ENCODE data around the gene HNRNPUL2. TPM values are rescaled to one million over a fixed set of nuclear protein-coding genes. Genes with fewer than 3 reads are reported as not detected.

Gene HNRNPUL2
- polyA plus RNA-seq, 1 donor, result 65.1 TPM

- Histone ChIP-seq H3K27me3 (ENCODE audit: control insufficient read depth, insufficient read depth, low read length) (no peaks in the 10 kb centered on the region), H3K27ac (ENCODE audit: low read length) (peak overlapping the region; percentile 90), H3K4me1 (ENCODE audit: control insufficient read depth, insufficient read depth, low read length) (no peaks in the 10 kb centered on the region), H3K36me3 (ENCODE audit: control insufficient read depth, insufficient read depth, low read length) (peaks cover 13% of the 10 kb centered on the region), H3K9me3 (ENCODE audit: control insufficient read depth, low read depth, low read length) (no peaks in the 10 kb centered on the region), H3K4me3 (ENCODE audit: low read length) (peak overlapping the region; percentile 66)
- WGBS (ENCODE audit: insufficient coverage, low lambda C conversion rate), result no CpG with 5 or more reads among the region's 20 CpGs
- peak; percentile 95 to 99 for DNase-seq
Measured at GRCh38 chr11:62727872-62728170, 564 bp upstream of the HNRNPUL2 start.

DNA sequence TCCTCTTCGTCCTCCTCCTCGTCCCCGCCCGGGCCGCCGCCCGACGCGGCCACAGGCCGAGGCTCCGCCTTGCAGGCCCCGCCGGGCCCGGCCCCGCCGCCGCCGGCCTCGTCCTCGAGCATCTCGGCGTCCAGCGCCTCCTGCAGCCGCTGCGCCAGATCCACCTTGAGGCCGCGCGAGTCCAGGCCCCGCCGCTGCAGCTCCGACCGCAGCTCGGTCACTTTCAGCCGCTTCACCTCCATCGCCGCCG is 417 bp downstream of the HNRNPUL2 start:
- Histone ChIP-seq H3K36me3 (ENCODE audit: control insufficient read depth, insufficient read depth, low read length) (peaks cover 23% of the 10 kb centered on the region), H3K9me3 (ENCODE audit: control insufficient read depth, low read depth, low read length) (no peaks in the 10 kb centered on the region), H3K27ac (ENCODE audit: low read length) (peak overlapping the region; percentile 90), H3K4me1 (ENCODE audit: control insufficient read depth, insufficient read depth, low read length) (no peaks in the 10 kb centered on the region), H3K4me3 (ENCODE audit: low read length) (peak overlapping the region; percentile 66), H3K27me3 (ENCODE audit: control insufficient read depth, insufficient read depth, low read length) (no peaks in the 10 kb centered on the region)
- DNase-seq, result no peak
- no CpG with 5 or more reads among the region's 37 CpGs for WGBS (ENCODE audit: insufficient coverage, low lambda C conversion rate)

DNA sequence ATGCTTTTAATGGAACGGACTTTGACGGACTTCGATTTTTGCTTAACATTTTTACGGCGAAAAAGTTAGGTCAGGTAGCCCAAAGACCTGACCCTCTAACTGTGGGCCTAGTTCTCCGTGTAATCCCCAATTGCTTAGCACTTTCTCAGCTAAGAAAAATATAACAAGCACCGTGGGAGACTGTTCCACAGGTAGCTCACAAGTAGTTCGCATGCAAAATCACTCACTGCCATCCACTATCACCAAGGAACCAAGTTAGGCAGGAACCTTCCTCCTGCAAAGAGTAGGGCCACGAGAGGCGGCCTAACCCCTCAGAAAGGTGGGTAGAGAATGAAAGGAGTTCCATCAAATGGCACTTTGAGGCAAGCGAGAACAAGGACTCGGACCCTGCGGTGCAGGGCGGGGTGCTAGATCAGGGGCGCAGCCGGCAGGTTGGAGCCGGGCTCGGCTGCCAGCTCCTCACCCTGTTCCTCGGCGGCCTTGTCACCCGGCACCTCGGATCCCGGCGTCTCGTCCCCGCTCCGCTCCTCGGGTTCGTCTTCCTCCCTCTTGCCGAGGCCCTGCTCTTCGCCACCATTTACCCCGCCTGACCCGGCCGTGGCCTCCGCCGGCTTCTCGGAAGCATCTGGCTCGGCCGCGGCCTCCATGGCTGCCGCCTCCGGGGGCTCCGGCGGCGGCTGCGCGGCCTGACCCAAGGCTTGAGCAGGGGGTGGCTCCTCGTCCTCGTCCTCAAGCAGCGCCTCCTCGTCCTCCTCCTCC is 922 bp downstream of the HNRNPUL2 start:
- Histone ChIP-seq H3K36me3 (ENCODE audit: control insufficient read depth, insufficient read depth, low read length) (peaks cover 28% of the 10 kb centered on the region), H3K4me3 (ENCODE audit: low read length) (peak overlapping the region; percentile 66), H3K4me1 (ENCODE audit: control insufficient read depth, insufficient read depth, low read length) (no peaks in the 10 kb centered on the region), H3K27ac (ENCODE audit: low read length) (peak overlapping the region; percentile 90), H3K9me3 (ENCODE audit: control insufficient read depth, low read depth, low read length) (no peaks in the 10 kb centered on the region), H3K27me3 (ENCODE audit: control insufficient read depth, insufficient read depth, low read length) (no peaks in the 10 kb centered on the region)
- WGBS (ENCODE audit: insufficient coverage, low lambda C conversion rate), result no CpG with 5 or more reads among the region's 51 CpGs
- DNase-seq, result no peak

GRCh38 chr11:62725646-62726045 is 1.6 kb downstream of the HNRNPUL2 start:
- DNase-seq, result peak in 1 of 2 donors; percentile 49
- Histone ChIP-seq H3K9me3 (ENCODE audit: control insufficient read depth, low read depth, low read length) (no peaks in the 10 kb centered on the region), H3K36me3 (ENCODE audit: control insufficient read depth, insufficient read depth, low read length) (peaks cover 35% of the 10 kb centered on the region), H3K4me3 (ENCODE audit: low read length) (peak overlapping the region; percentile 66), H3K4me1 (ENCODE audit: control insufficient read depth, insufficient read depth, low read length) (no peaks in the 10 kb centered on the region), H3K27me3 (ENCODE audit: control insufficient read depth, insufficient read depth, low read length) (no peaks in the 10 kb centered on the region), H3K27ac (ENCODE audit: low read length) (peak overlapping the region; percentile 90)
- WGBS (ENCODE audit: insufficient coverage, low lambda C conversion rate), result no CpG with 5 or more reads among the region's 7 CpGs

GRCh38 chr11:62724171-62724570 is 3.1 kb downstream of the HNRNPUL2 start:
- Histone ChIP-seq H3K9me3 (ENCODE audit: control insufficient read depth, low read depth, low read length) (no peaks in the 10 kb centered on the region), H3K27me3 (ENCODE audit: control insufficient read depth, insufficient read depth, low read length) (no peaks in the 10 kb centered on the region), H3K4me1 (ENCODE audit: control insufficient read depth, insufficient read depth, low read length) (no peaks in the 10 kb centered on the region), H3K4me3 (ENCODE audit: low read length) (peak overlapping the region; percentile 66), H3K36me3 (ENCODE audit: control insufficient read depth, insufficient read depth, low read length) (peaks cover 49% of the 10 kb centered on the region), H3K27ac (ENCODE audit: low read length) (no peak overlapping the region)
- no CpG with 5 or more reads among the region's 8 CpGs for WGBS (ENCODE audit: insufficient coverage, low lambda C conversion rate)
- no peak for DNase-seq

GRCh38 chr11:62721994-62722393 is 5.3 kb downstream of the HNRNPUL2 start:
- peaks cover under 1% of the 10 kb centered on the region for H3K4me1 ChIP-seq (ENCODE audit: control insufficient read depth, insufficient read depth, low read length)
- DNase-seq, result no peak
- H3K27me3 ChIP-seq (ENCODE audit: control insufficient read depth, insufficient read depth, low read length), result no peaks in the 10 kb centered on the region
- H3K27ac ChIP-seq (ENCODE audit: low read length), result no peak overlapping the region
- no peak overlapping the region for H3K4me3 ChIP-seq (ENCODE audit: low read length)
- 80% methylated on average over 1 of the region's 7 CpGs for WGBS (ENCODE audit: insufficient coverage, low lambda C conversion rate)
- H3K9me3 ChIP-seq (ENCODE audit: control insufficient read depth, low read depth, low read length), result no peaks in the 10 kb centered on the region
- H3K36me3 ChIP-seq (ENCODE audit: control insufficient read depth, insufficient read depth, low read length), result peaks cover 70% of the 10 kb centered on the region

DNA sequence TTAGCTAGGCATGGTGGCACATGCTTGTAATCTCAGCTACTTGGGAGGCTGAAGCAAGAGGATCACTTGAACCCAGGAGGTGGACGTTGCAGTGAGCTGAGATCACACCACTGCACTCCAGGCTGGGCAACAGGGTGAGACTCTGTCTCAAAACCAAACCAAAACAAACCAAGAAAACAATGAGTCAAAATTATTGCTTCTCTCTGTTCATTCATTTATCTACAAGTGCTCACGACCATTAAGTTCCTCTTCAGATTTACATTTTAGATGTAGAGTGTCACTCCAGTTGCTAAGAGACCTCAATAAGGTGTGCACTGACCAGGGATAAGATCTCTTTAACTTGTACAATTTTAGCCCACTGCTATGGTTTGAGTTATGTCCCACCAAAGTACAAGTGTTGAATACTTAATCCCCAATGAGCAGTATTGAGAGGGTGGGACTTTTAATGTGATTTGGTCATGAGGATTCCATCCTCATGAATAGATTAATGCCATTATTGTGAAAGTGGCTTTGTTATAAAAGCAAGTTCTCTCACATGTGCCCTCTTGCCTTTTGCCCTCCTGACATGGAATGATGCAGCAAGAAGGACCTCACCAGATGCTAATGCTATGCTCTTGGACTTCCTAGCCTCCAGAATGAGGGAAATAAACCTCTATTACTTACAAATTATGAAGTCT is 7.8 kb downstream of the HNRNPUL2 start:
- Histone ChIP-seq H3K36me3 (ENCODE audit: control insufficient read depth, insufficient read depth, low read length) (peaks cover 93% of the 10 kb centered on the region), H3K27ac (ENCODE audit: low read length) (no peak overlapping the region), H3K27me3 (ENCODE audit: control insufficient read depth, insufficient read depth, low read length) (no peaks in the 10 kb centered on the region), H3K4me3 (ENCODE audit: low read length) (no peak overlapping the region), H3K4me1 (ENCODE audit: control insufficient read depth, insufficient read depth, low read length) (peaks cover 21% of the 10 kb centered on the region), H3K9me3 (ENCODE audit: control insufficient read depth, low read depth, low read length) (no peaks in the 10 kb centered on the region)
- no CpG with 5 or more reads among the region's 2 CpGs for WGBS (ENCODE audit: insufficient coverage, low lambda C conversion rate)
- no peak for DNase-seq

- peaks cover 44% of the 10 kb centered on the region for H3K4me1 ChIP-seq (ENCODE audit: control insufficient read depth, insufficient read depth, low read length)
- H3K27me3 ChIP-seq (ENCODE audit: control insufficient read depth, insufficient read depth, low read length), result no peaks in the 10 kb centered on the region
- no peak overlapping the region for H3K4me3 ChIP-seq (ENCODE audit: low read length)
- no peak for DNase-seq
- H3K27ac ChIP-seq (ENCODE audit: low read length), result no peak overlapping the region
- no peaks in the 10 kb centered on the region for H3K9me3 ChIP-seq (ENCODE audit: control insufficient read depth, low read depth, low read length)
- peaks cover 82% of the 10 kb centered on the region for H3K36me3 ChIP-seq (ENCODE audit: control insufficient read depth, insufficient read depth, low read length)
- 100% methylated on average over 9 of the region's 11 CpGs for WGBS (ENCODE audit: insufficient coverage, low lambda C conversion rate)
Measured at GRCh38 chr11:62716816-62717215, 10.4 kb downstream of the HNRNPUL2 start.

DNA sequence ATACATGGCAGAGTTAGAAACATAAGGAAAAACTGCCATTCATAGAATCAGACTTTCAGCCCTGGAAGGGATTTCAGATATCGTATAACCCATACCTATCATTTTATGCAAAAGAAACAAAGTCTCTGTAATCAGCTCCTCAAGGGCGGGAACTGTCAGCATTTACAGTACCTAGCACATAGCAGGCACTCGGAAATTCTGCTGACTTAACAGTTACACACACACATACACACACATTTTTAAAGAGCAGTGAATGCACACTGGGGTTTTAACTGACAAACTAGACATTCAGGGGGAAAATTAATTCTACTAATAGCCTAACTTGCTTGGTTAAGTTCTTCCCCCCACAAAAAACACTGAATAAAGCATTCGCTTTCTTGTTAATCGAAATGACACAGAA is 11.1 kb downstream of the HNRNPUL2 start:
- H3K36me3 ChIP-seq (ENCODE audit: control insufficient read depth, insufficient read depth, low read length), result peaks cover 81% of the 10 kb centered on the region
- peak in 1 of 2 donors; percentile 49 for DNase-seq
- H3K4me3 ChIP-seq (ENCODE audit: low read length), result no peak overlapping the region
- H3K27ac ChIP-seq (ENCODE audit: low read length), result no peak overlapping the region
- H3K4me1 ChIP-seq (ENCODE audit: control insufficient read depth, insufficient read depth, low read length), result peaks cover 50% of the 10 kb centered on the region
- H3K9me3 ChIP-seq (ENCODE audit: control insufficient read depth, low read depth, low read length), result no peaks in the 10 kb centered on the region
- 100% methylated on average over 2 of the region's 5 CpGs for WGBS (ENCODE audit: insufficient coverage, low lambda C conversion rate)
- H3K27me3 ChIP-seq (ENCODE audit: control insufficient read depth, insufficient read depth, low read length), result no peaks in the 10 kb centered on the region

DNA sequence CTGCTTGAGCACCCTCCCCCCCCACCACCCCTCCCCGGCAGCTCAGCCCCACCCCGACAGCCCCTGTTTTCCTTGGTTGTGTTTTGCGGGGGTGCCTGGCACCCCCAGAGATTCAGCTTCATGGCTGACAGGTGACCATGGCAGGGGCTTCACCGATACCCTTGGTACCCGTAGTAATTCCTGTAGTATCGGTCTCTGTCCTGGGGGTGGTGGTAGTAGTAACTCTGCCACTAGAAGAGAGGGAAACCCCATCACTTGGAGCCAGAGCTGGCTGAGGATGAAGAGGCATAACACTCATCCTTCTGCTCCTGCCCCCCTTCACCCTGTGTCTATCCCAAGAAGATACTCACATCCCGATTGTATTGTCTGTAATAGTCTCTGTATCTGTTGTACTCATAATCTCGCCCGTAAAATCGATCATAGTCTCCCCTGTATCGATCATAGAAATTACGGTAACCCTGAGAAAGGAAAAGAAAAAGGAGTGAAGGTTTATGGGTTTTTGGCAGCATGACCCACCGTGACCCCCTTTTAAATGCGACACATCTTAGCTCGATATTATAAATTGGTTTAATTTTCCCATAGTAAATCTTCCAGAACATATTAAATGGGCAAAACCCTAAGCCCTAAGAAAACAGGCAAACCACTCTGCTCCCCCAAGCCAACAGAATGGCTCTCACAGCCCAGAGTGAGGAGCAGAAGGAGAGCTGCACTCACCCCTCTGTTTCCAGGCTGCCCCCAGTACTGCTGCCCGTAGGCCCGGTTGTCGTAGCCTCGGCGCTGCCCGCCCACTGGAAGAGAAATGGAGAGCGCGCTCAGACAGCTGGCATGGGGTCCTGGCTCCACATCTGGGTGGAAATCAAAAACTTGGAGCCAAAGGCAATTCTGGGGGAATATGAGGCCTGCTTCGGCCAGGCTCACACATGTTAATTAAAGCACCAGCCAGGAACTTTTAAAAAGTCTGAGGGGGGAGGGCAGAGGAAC is 11.8 kb downstream of the HNRNPUL2 start:
- Histone ChIP-seq H3K27me3 (ENCODE audit: control insufficient read depth, insufficient read depth, low read length) (no peaks in the 10 kb centered on the region), H3K27ac (ENCODE audit: low read length) (no peak overlapping the region), H3K4me1 (ENCODE audit: control insufficient read depth, insufficient read depth, low read length) (peaks cover 51% of the 10 kb centered on the region), H3K4me3 (ENCODE audit: low read length) (no peak overlapping the region), H3K36me3 (ENCODE audit: control insufficient read depth, insufficient read depth, low read length) (peaks cover 79% of the 10 kb centered on the region), H3K9me3 (ENCODE audit: control insufficient read depth, low read depth, low read length) (no peaks in the 10 kb centered on the region)
- 96% methylated on average over 5 of the region's 24 CpGs for WGBS (ENCODE audit: insufficient coverage, low lambda C conversion rate)
- no peak for DNase-seq
